NCI-H128 (cell line): ENCODE results near the gene PHF23.
A peak's percentile ranks its signal among the peaks of the same experiment; 100 is the strongest.

ENCODE experiments used
- DNase-seq: peaks from one replicate; lab custom pipeline; 2025; ENCODE audit not compliant: unreplicated experiment; lab: John Stamatoyannopoulos, UW

The PHF23 gene

DNA sequence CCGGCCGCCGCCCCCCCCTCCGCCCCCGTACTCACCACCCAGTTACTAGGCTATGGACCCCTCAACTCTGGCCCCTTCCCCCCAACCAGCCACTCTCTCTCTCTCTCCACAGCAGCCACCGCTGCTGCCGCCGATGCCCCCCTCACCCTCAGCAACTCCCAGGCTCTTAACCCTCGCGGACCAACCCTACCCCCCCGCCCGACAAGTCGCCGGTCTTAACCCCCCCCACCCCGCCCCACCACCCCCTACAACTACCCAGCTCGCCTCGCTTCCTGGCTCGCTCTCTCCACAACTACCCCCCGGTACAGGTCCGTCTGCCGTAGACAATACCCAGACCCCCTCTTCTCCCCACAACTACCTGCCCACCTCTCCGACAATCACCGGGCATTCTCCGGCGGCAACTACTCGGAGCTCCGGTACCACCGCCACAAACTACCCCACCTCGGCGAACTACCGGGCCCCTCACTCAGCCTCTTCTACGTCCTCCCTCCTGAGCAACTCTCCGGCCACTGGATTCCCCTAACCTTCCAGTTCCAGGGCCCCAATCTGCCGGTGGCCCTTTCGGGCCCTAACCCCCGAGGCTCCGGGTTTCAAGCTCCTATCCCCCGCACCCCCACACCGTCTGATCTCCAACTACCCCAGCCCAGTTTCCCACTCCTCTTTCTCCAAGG, 702 bp downstream of the PHF23 start:
- no peak for DNase-seq

DNA sequence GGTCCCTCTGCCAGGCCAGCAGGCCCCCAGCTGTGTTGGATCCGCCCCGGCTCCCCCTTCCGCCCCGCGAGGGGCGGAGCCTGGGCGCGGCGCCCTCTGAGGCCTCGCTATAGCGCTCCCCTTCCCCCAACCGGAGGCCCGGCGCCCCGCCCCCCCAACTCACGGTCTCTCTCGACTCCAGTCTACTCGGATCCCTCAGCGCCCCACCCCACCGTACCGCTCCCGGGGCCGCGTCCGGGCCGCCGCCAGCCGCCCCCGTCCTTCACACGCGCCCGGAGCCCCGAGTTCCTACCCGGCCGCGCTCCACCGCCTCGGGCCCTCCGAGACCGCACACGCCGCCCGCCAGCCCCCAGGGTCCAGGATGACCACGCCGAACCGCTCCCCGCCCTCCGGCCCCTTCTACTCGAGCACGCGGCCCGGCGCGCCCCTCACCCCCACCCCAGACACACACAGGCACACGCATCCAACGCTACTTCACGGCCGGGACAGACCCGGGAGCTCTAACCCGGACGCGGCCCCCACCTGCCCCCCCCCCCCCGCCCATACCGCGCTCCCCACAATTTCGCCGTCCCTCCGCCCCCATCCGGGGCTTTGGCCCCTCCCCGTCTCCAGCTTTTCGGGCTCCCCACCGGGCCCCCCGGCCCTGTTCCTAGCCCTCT, 1.4 kb downstream of the PHF23 start:
- DNase-seq, result peak; percentile 15

DNA sequence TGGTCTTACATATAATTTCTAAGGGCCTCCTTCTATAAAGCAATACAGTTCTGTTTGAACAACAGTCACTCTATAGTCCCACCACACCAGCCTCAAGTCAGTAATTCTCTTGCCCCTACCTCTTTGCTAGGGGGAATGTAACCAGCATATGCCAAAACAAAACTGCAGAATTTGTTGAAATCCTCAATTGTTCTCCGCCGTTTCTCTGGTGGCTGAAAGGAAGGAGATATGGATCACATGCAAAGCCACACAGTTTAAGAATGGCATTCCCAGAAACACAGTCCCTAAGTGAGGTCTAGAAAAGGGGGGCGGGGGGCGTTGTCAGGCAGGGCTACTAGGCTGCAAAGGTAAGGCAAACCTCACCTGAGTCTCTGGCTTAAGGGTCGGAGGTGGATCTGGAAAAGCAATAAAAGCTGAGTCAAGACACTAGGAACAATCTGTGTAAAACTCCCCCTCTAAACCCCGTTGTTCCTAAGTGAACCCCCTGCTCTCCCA, 1.9 kb downstream of the PHF23 start:
- DNase-seq, result no peak

DNA sequence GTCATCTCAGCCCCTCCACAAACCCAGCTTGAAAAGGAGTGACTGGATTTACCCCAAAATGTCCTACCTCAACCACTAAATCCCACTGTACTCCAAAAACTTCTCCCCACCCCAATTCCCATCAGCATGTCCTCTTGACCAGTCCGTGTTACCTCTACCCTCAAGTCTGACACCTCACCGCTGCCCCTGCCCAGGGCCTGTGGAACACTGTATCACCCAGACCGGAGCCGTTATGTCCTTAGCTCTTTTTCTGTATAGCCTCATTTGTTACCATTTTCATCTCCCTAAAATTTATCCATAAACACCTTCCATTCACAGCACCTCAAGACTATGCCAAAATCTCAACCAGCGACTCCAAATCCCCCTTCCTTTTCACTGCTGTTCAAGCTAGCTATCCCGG, 2.4 kb downstream of the PHF23 start:
- DNase-seq, result no peak

DNA sequence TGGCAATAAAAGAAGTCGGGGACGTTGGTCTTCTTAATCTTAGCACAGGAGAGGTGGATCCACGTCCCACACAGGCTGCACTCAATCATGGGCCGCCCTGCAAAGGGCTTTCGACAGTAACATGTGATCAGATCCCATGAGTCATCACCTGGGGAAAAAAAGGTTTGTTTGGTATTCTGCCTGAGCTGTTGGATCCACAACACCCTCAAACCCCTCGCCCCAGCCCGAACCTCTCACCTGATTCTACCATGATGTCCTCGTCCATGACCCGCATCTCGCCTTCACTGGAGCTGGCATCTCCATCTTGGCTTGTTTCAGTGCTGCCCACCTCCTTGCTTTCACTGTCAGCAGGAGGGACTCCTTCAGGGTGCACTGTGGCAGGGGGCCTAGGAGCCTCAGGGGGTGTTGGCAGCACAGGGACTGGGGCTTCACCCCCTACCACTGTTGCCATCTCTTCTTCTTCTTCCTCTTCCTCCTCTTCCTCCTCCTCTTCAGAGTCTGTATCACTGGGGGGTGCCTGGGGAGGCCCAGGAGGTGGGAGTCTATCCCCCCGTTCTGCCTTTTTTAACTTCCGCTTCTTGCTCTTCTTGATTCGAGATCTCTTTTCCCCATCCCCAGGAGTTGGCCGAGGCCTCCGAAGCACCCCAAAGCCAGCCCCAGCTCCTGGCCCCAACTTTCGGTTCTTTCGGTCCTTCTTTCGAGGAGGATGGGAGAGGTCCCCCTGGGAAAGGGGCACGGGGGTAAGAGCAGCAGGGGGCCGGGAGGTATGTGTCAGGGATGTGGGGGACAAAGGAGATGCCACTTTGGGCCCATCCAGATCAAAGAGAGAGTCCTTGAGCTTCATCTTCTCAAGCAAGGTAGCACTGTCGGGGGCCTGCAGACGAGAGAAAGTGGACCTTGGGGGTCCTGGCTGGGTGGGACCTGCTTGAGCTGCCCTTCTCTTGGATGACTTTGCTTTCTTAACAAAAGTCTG, 3.3 kb downstream of the PHF23 start:
- DNase-seq, result no peak

DNA sequence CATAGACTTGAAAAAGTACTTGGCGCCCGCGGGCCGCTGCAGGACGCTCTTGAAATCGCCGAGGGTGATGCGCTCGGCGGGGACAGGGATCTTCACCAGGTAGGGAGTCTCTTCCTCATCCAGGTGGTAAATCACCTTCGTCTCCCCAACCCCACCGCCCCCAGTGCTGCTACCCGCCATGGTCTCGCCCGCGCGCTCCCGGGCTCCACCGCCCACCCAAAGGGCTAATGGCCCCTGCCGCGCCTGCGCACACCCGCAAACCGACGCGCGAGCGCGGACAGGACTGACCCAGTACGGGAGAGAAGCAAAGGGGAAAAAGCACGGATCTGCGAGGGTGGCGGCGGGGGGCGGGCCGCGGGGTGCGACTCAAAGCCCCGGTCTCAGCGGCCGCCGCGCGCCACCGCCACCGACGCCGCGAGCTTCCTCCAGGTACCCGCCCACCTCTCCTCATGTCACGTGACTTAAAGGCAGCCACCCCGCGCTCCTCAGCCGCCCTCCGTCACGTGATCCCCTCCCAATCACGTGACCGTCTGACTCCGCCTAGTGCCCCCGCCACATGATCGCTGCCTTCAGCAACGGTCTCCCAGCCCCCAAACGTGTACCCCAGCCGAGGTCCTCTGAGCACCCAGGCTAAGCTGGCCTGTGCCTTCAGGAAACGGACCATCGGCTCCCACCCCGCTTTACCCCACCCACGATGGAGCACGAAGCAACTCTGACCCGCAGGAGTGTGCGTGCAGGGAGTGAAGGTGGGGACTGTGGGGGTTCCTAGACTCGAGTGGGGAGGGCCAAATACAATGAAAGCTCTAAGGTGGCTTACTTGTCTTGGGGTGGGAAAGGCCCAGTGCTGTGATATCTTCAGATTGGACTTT, 4.9 kb downstream of the PHF23 start, which contains the start of gene DVL2:
TSS of gene DVL2 (minus strand) at position 435 of the 869 bp plus-strand sequence. CDS start at position 180, 255 bp downstream.
- peak; percentile 74 for DNase-seq

DNA sequence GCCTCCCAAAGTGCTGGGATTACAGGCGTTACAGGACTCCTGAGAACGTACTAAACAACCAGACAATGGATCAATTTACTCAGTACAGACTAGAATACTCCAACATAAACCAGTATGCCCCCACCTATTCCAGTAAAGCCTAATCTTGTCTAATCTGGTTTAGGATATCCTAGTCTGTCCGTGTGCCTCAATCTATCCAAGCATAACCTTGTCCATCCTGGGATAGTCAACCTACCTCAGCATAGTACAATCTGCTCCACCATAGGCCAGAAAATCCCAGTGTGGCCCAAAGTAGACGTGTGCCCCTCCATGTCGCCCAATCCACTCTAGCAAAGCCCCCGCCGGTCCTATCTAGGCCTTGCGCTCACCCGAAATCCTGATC, 5.6 kb downstream of the PHF23 start:
- no peak for DNase-seq

DNA sequence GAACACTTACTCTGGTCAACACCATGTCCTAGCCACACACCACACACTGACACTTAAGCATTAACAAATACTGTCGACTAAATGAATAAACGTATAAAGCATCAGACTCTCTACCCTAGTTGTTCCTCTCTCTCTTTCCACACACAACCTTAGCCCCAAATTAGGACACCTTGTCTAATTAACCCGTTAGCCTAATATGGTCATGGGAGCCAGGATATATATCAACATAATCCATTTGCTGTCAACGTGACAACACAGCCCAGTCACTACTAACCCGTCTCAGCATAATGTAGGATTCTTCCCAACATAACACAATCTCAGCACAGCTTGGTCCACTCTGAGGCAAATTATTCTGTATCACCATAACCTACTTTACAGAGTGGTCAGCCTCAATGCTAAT, 7.1 kb downstream of the PHF23 start:
- DNase-seq, result no peak

DNA sequence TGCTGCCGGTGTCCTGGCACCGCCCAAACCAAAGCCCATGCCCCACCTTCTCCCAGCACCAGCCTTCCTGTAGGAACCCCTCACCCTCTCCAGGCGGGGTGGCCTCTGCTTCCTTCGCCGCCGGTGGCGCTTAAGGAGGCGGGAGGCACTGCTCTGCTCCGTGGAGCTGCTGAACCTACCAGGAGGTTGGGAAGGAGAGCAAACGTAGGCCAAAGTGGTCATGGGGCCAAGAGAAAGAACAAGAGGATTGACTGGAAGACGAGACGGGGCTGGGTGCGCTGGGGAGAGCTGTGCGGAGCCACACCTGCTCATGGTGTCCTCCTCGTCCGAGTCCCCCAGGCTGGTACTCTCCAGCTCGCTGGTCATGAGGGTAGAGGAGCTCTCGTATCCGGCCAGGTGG, 9.8 kb downstream of the PHF23 start:
- no peak for DNase-seq

DNA sequence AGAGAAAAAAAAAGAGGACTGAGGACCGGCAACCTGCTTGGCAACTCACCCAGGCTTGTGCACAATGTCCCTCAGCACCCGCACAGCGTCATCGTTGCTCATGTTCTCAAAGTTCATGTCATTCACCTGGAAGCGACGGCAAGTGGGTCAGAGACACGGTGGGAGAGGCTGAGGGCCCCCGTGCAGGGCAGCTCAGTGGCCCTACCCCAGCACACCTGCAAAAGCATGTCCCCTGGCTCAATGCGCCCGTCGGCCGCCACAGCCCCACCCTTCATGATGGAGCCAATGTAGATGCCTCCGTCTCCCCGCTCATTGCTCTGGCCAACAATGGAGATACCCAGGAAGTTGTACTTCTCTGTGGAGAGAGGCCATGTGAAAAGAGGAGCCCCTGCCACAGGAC, 10.3 kb downstream of the PHF23 start:
- DNase-seq, result no peak

DNA sequence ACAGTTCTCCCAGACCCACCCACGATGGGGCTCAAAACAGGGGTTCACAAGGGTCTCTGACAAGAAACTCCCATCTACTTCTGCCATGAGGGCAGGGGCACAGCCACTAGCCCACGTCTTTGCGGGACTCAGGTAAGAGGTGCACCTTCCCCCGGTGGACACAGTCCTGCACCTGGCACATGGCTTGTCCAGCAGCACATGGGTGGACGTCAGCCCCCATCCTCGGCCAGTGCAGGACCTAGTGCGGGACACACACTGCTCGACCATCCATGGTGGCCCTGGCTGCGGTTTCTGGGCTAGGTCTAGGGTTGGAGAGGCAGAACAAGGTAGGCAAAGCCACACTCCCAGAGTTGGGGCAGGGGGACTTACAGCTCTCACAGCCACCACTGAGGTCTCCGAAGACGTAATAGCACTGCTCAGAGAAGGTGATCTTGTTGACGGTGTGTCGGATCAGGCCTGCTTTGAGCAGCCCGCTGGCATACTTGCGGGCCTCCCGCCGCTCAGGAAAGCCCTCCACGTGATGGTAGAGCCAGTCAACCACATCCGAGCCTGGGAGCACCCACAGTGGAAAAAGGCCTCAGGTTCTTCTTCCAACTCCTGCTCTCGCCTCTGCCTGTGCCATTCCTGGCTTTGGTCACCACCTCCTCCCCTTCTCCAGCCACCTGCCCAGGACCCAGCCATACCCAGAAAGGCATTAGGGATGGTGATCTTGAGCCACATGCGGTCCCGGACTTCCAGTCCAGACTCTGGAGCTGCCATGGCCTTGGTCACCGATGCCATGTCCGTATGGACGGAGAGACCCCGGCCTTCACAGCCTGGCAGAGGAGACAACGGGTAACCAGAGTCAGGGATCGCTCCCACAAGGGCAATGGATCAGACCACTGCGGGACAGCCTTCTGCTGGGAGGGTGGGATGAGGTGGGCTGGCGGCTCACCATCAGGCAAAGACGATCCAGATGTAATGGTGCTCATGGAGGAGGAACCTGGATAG, 12.2 kb downstream of the PHF23 start:
- no peak for DNase-seq

DNA sequence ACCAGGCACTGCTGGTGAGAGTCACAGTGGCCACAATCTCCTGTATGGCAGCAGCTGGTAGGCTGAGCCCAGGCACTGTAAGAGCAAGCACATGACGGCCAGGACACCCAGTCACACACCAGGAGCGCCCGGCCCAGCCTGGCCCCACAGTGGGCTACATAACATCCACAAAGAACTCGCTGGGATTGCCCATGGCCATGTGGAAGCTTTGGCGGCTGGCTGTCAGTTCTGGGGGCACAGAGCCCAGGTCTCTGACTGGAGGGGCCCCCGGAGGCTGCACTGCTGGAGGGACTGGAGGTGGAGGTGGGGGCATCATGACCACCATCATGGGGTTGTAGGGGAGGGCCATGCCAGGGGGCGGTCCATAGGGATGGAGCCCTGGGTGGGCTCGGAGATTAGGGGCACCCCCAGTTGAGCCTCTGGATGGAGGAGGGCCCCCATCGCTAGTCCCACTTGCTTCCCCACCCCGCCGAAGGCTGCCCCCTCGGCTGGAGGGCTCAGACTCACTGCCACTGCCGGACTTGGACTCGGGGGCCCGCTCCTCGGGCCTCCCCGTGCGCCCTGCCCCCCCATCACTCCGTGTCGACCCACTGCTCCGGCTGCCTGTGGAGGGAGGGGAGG, 13.4 kb downstream of the PHF23 start:
- no peak for DNase-seq

DNA sequence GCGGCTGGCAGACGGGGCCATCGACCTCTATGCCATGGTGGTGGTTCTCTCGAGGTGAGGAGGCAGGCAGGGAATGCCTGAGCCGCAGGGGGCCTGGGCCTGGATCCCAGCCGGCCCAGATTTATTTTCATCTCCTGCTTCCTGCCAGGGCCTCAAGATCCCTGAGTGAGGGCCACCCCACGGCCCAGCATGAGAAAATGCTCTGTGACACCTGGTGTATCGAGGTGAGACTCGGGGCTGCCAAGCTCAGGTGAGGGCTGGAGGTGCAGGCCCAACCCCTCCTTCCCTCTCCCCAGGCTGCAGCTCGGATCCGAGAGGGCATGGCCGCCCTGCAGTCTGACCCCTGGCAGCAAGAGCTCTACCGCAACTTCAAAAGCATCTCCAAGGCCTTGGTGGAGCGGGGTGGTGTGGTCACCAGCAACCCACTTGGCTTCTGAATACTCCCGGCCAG, 14.6 kb downstream of the PHF23 start:
- no peak for DNase-seq

DNA sequence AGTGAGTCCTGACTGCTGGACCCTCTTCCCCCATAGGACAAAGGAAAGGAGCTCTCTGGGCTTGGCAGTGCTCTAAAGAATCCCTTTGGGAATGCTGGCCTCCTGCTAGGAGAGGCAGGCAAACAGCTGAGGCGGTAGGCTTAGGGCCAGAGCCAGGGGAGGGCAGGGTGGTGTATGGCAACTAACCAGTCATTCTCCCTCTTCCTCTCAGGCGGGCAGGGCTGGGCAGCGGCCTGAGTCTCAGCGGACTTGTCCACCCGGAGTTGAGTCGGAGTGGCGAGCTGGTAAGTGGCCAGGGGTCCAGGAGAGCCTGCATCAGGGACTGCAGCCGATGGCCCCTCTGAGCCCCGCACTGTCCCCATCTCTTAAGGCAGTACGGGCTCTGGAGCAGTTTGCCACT, 15.1 kb downstream of the PHF23 start:
- no peak for DNase-seq

DNA sequence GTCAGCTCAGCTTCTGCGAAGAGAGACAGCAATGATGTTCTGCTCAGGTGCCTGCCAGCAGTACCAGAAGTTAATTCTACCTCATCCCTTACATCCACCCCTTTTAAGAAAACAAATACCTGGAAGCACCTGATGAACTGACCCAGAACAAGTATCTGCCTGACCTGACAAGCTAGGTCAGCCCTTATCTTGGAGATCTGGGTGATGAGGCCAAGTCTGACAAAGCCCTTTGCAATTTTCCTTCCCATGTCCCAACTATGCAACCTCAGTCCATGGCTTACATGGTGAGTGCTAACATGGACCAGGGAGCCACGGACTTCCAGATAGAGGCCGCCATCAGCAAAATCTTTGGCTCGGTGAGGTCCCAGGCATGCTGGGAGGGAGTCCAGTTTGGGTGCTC, 15.9 kb downstream of the PHF23 start:
- DNase-seq, result no peak

DNA sequence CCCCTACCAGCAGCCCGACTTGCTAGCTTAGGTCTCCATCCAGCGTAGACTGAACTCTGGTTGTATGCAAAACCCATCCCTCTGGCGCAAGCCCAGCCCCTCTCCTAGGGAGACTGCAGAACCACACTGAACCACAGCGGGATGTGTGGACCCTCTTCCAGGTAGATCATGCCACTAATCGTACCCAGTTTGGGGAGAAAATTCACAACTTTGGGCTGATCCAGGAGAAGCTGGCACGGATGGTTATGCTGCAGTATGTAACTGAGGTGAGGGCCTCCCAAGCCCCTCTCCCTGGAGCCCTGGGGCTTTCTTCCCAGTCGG, 16.3 kb downstream of the PHF23 start:
- DNase-seq, result no peak

DNA sequence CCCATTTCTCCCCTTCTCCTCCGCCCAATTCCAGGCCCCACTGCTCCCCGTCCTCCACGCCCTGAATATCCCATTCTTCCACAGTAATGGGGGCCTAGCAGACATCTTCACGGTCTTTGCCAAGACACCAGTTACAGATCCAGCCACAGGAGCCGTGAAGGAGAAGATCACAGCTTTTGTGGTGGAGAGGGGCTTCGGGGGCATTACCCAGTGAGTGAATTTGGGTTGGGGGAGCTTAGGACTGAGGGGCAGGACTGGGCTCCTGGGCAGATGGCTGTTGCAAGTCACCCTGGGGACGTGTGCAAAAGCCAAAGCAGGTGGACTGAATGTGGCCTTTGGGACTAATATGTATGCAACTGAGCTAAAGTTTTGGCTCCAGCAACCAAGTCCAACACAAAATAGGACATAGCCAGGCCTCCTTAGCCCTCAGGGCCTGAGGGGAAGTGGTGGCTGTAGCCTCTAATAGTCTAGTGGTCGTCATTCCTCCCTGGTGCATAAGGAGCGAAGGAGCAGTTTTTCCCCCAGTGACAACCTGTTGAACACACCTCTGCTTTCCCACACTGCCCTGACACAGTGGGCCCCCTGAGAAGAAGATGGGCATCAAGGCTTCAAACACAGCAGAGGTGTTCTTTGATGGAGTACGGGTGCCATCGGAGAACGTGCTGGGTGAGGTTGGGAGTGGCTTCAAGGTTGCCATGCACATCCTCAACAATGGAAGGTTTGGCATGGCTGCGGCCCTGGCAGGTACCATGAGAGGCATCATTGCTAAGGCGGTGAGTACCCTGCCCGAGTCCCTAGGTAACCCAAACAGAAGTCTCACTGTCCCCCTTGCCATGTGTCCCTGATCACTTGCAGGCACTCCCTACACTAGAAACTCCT, 16.9 kb downstream of the PHF23 start:
- no peak for DNase-seq
